Testis (tissue), 2 donors: ENCODE measurements around the gene BRD9.

Source experiments
- CTCF ChIP-seq, 3 experiments: fragments of 450-650 bp in 2 of 3; fragments of 200-600 bp in 1 of 3; sonication (generic) in 1 of 3; IDR thresholded peaks; one replicate each; pipeline ENCODE4 v1.5.1; 2016 to 2019; ENCODE audit warnings: antibody characterized with exemption in 3 of 3, mild to moderate bottlenecking in 2 of 3, moderate library complexity in 1 of 3
- POLR2A ChIP-seq: fragments of 450-650 bp; IDR thresholded peaks from one replicate; pipeline ENCODE4 v1.6.1; 2017; ENCODE audit warnings: antibody characterized with exemption, mild to moderate bottlenecking, moderate library complexity

- TF ChIP-seq CTCF (IDR thresholded peaks at IDR 0.05) (no peak), POLR2A (no peak)
These were observed 19.3 kb downstream of the BRD9 start for GRCh38 chr5:873328-873727.
